SJCRH30 (cell line): ENCODE data around the gene LGI2. TPM values are rescaled to one million over a fixed set of nuclear protein-coding genes. Genes with fewer than 3 reads are reported as not detected.

Experiments used
- DNase-seq, 2 experiments: peaks; one replicate each; pipeline ENCODE4 v3.0.0-alpha.2; 2015 to 2020
- H3K27ac ChIP-seq: fragments of 250-450 bp; sonication (Bioruptor Pico); 2 replicates; pipeline ENCODE4 v1.5.1; 2020; ENCODE audit warnings: mild to moderate bottlenecking, moderate library complexity
- H3K27me3 ChIP-seq: fragments of 250-450 bp; sonication (Bioruptor Pico); 2 replicates; pipeline ENCODE4 v1.5.1; 2020; ENCODE audit warnings: mild to moderate bottlenecking, moderate library complexity
- H3K36me3 ChIP-seq: fragments of 250-450 bp; sonication (Bioruptor Pico); 2 replicates; pipeline ENCODE4 v1.5.1; 2020; ENCODE audit warnings: mild to moderate bottlenecking, moderate library complexity
- H3K4me1 ChIP-seq: fragments of 250-450 bp; sonication (Bioruptor Pico); 2 replicates; pipeline ENCODE4 v1.5.1; 2020; ENCODE audit warnings: mild to moderate bottlenecking, moderate library complexity
- H3K4me3 ChIP-seq: fragments of 250-450 bp; sonication (Bioruptor Pico); 2 replicates; pipeline ENCODE4 v1.5.1; 2020; ENCODE audit warnings: mild to moderate bottlenecking, moderate library complexity
- H3K9me3 ChIP-seq: fragments of 250-450 bp; sonication (Bioruptor Pico); replicated peaks from 2 replicates; pipeline ENCODE4 v1.5.1; 2020; ENCODE audit warnings: mild to moderate bottlenecking, moderate library complexity
- total RNA-seq: library from RNA; depleted of rRNA; stranded (reverse); fragments of >200 nt; shearing (Covaris generic); gene quantifications from 2 replicates; pipeline ENCODE4 v1.2.3, GENCODE V29; 2014

LGI2 gene
- total RNA-seq, 1 experiment from 2014 or later, result 10.8 TPM

DNA sequence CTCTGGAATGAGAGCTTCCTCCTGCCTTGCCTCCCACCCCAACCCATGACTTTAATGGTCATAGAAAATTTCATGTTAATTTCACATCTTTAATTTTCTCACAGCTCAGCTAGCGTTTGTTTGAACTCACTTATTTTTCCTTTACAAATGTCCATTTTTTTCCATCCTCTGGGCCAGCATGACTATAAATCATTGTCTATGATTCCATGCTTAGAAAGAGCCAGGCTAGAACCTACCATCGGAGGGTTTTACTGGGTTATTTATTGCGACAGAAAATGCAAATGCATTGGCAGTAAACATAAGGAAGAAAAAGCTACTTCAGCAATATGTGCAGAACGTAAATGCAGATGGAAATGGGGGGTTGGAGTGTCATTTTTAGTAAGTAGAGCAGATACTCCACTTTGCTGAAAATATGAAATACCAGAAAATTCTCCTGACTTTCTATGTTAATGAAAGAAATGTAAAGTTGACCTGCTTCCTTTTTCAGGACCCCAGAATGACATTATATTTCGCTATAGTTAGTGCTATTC lies 37.1 kb downstream of the LGI2 start:
- no peaks in the 10 kb centered on the region for H3K36me3 ChIP-seq
- H3K4me1 ChIP-seq, result no peaks in the 10 kb centered on the region
- no peaks in the 10 kb centered on the region for H3K9me3 ChIP-seq
- H3K27ac ChIP-seq, result no peak overlapping the region
- H3K4me3 ChIP-seq, result no peak overlapping the region
- DNase-seq, result no peak
- no peaks in the 10 kb centered on the region for H3K27me3 ChIP-seq

DNA sequence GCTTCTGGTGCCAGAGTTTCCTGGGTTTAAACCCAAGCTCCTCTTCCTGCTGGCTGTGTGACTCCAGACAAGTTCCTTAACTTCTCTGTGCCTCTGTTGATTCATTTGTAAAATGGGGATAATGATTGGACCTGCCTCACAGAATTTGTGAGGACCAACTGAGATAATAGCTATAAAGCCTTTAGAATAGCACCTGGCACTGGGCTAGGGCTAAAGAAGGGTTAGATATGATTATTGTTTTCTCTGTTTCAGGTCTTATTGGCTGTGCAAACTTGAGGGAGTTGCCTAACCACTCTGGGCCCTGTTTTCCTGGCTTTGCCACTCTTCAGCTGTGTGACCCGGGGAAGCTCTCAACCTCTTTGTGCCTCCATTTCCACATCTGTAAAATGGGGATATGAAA lies 37.8 kb downstream of the LGI2 start:
- Histone ChIP-seq H3K36me3 (no peaks in the 10 kb centered on the region), H3K27me3 (no peaks in the 10 kb centered on the region), H3K9me3 (no peaks in the 10 kb centered on the region)

DNA sequence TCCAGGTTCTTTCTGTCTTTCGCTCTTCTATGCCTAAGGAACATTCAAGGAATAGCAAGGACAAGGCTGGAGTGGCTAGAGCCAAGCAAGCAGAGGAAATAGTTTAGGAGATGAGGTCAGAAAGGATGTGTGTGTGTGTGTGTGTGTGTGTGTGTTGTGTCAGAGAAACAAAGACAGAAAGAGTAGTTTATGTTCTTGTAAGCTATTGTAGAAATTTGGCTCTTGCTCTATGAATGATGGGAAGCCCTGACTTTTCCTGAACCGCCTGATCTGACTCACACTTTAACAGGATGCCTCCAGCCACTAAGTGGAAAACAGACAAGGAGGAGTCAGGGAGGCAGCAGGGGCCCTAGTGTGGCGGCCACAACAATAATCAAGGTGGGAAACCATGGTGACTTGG lies 39.7 kb downstream of the LGI2 start:
- Histone ChIP-seq H3K4me3 (no peak overlapping the region), H3K9me3 (no peaks in the 10 kb centered on the region), H3K4me1 (no peaks in the 10 kb centered on the region), H3K27ac (no peak overlapping the region), H3K27me3 (no peaks in the 10 kb centered on the region), H3K36me3 (no peaks in the 10 kb centered on the region)
- DNase-seq, result no peak

More for the DNA sequence above, 37.8 kb downstream of the LGI2 start:
- DNase-seq, result no peak
- Histone ChIP-seq H3K4me3 (no peak overlapping the region), H3K27ac (no peak overlapping the region), H3K4me1 (no peaks in the 10 kb centered on the region)

DNA sequence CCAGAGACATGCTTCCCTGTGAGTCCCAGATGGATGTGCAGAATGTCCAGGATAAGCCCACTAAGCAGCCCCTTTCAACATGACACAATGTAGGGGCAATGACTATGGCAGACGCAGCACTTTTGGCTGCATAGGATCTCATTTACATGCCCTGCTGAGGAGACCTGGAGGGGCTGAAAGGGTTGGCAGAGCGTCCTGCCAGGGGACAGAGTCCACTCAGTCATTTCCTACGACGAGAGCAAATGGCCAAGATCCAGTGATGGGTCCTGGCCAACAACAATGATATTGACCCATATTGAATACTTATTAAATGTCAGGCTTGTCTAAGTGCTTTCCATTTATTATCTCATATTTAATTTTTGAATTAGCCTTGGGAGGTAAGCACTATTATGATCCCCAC lies 41.4 kb downstream of the LGI2 start:
- no peak for DNase-seq
- Histone ChIP-seq H3K9me3 (no peaks in the 10 kb centered on the region), H3K36me3 (no peaks in the 10 kb centered on the region), H3K4me1 (no peaks in the 10 kb centered on the region), H3K27me3 (no peaks in the 10 kb centered on the region), H3K27ac (no peak overlapping the region), H3K4me3 (no peak overlapping the region)

DNA sequence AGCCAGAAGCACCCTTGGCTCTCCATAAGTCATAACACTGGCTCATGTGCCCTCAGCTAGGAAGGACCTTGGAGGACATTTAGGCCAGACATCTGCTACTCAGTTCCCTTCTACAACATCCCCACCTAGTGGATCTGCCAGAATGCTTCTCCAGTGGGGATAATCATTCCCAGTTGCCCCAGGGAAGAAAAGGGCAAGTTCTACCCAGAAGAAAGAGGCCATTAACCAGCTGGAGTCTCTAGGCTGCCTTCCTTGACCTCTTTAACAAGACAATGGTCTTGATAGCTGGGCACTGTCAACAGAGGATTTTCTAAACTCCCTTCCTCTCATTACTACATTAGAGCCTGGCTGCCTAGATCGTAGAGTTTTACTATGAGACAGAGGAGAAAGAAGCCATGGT lies 42.0 kb downstream of the LGI2 start:
- Histone ChIP-seq H3K27me3 (no peaks in the 10 kb centered on the region), H3K9me3 (no peaks in the 10 kb centered on the region), H3K36me3 (no peaks in the 10 kb centered on the region), H3K4me3 (no peak overlapping the region), H3K4me1 (no peaks in the 10 kb centered on the region), H3K27ac (no peak overlapping the region)
- DNase-seq, result peak; percentile 50 to 69

DNA sequence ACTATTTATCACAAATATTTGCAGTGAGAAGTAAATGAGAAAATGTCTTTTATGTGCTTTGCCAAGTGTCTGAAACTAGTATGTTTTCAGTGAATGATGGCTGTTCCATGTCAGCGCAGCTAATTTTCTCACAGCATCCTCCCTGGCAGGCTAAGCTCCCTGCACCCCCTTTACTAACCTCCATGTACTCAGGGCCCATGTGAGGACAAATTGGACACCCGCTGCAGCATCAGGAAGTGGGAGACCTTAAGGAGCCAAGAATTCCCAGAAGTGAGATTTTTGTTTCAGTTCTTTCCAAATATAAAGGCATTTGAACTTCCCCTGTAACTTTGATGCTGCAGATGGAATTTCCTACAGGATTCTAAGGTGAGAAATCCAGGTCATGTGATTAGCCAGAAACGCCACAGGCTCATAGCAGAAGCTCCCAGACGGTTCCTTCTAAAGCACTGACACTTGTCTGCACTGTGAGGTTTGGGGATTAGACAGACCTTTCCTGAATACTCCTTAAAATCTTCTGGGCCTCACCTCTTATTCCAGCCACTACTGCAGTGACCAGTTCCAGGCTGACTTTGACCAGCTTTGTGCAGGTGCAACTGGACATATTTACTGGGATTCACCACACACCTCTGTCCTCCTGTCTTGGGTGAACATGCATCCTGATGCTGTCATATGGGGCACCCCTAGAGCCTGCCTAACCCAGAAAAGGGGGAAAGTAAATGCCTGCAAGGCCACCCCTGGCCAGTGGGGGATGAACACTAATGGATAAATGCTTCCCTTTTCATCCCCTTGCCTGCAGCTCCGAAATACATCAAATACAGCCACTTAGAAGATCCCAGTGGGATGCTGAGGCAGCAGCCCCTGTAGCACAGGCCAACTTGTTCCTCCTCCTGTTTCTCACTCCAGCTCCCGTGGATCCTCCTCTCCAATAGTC lies 45.9 kb downstream of the LGI2 start:
- H3K27ac ChIP-seq, result no peak overlapping the region
- no peaks in the 10 kb centered on the region for H3K27me3 ChIP-seq
- DNase-seq, result no peak
- H3K36me3 ChIP-seq, result no peaks in the 10 kb centered on the region
- no peaks in the 10 kb centered on the region for H3K4me1 ChIP-seq
- no peak overlapping the region for H3K4me3 ChIP-seq
- H3K9me3 ChIP-seq, result no peaks in the 10 kb centered on the region

DNA sequence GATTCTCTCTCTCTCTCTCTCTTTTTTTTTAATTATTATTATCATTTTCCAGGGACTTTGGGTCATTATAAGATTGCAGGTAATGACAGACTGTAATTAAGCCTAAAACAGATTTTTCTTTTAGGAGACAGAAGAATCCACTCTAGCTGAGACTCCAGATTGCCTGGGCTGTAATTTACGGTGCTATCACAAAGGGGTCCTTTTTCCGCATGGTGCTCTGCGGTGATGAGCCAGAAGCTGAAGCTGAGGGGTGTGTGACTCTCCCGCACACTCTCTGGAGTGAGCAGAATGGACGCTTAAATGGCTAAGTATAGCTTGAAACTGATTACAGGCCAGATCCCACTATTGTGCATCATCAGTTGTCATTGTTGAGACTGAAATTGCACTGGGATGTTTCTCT lies 50.0 kb downstream of the LGI2 start:
- Histone ChIP-seq H3K4me1 (no peaks in the 10 kb centered on the region), H3K9me3 (no peaks in the 10 kb centered on the region), H3K27me3 (no peaks in the 10 kb centered on the region), H3K4me3 (no peak overlapping the region), H3K27ac (no peak overlapping the region), H3K36me3 (no peaks in the 10 kb centered on the region)
- no peak for DNase-seq

DNA sequence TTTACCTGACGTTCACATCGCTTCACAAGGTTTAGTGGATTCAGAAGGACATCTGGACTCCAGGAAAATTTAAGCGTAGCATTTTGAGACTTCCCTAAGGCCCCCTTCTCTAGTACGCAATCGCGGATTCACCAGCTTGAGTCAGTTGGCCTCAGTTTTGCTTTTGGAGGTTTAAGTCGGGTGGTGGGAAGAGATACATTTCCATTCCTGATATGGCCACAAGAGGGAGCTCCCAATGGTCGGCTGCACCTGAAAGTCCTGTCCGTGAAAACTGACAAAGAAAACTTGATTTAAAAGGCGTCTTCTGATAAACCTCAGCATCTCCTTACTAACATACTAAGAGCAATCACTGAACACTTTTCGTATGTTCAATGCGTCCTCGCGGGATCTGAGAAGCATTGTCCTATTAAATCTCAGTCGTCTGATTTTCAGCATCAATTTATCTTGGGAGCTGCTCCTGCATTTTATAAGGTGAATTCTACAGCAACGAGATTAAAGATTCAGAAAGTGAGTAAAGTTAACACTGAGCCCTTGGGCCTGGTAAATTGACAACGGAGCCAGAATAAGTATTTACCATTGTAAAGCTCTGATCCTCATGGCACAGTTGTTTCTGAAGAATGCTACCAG lies 50.6 kb downstream of the LGI2 start:
- peak; percentile 37 to 80 for DNase-seq
- Histone ChIP-seq H3K4me3 (no peak overlapping the region), H3K27me3 (no peaks in the 10 kb centered on the region), H3K27ac (no peak overlapping the region), H3K4me1 (no peaks in the 10 kb centered on the region), H3K9me3 (no peaks in the 10 kb centered on the region), H3K36me3 (no peaks in the 10 kb centered on the region)

DNA sequence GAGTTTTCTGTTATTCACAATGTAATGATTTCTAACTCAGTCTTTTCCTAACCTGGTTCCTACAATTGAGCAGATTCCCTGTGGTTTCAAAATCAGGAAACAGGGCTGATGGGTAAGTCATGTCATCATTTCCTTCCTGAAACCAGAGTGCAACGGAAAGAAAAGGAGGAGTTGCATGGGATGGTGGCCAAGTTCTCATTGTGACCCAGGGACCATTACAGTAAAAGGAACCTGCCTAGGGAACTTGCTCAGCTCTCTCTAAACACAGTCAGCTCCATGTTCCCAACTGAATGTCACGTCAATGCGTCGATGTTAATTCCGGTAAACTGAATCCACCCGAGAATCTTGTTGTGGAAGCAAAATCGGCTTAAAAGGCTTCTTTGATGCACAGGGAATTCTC lies 51.2 kb downstream of the LGI2 start:
- DNase-seq, result no peak
- Histone ChIP-seq H3K36me3 (no peaks in the 10 kb centered on the region), H3K27ac (no peak overlapping the region), H3K9me3 (no peaks in the 10 kb centered on the region), H3K4me3 (no peak overlapping the region), H3K27me3 (no peaks in the 10 kb centered on the region), H3K4me1 (no peaks in the 10 kb centered on the region)

DNA sequence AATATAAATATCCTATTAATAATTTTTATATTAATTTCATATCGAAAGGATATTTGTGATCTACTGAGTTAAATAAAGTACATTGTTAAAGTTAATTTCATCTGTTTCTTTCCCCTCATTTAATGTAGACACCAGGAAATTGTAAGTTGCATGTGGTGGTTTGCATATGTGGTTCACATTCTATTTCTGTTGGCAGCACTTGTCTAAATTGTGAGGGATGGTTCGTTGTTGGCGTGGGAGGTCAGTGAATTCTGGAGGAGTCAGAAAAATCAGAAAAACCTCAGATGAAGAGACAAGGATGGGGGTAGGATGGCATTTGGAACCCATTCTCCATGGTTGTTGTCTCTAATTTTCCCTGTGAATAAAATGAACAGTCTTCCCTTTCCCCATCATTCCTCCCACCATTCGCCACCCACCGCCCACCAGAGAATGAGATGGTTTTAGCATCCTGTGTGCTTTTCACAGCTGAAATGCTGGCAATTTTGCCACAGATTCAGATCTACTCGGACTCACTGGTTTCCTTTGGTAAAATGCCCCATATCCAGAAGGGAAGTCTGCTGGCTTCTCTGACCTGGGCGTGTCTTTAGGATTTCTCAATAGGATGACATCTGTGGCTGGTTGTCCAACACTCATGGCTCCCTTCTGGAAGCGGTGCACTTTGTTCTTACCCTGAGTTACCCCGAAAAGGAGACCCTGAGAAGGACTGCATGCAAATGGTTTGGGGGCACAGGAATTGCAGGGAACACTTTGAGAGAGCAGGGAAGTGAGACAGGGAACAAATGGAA lies 52.3 kb downstream of the LGI2 start:
- DNase-seq, result no peak

DNA sequence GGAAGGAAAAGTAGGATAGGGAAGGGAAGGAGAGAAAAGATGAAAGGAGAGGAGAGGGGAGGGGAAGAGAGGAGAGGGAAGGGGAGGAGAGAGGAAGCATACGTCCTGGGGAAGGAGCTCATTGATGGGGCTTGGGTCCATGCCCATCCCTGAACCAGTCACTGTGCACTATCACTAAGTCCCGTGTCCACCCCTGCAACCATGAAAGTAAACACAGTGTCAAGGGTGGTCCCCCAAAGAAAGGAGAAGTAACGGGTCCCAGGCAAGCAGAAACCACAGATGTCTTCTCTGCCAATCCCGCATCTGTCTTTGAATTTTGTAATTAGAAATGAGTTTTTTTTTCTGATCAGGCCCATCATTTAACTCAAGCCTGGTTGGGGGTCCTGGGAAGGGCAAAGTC lies 55.2 kb downstream of the LGI2 start:
- DNase-seq, result no peak
- Histone ChIP-seq H3K27ac (no peak overlapping the region), H3K36me3 (no peaks in the 10 kb centered on the region), H3K4me3 (no peak overlapping the region), H3K9me3 (no peaks in the 10 kb centered on the region), H3K4me1 (no peaks in the 10 kb centered on the region), H3K27me3 (peaks cover 6% of the 10 kb centered on the region; the same call in 1 of the 2 replicates)

More for the DNA sequence above, 52.3 kb downstream of the LGI2 start:
- H3K27ac ChIP-seq, result no peak overlapping the region
- 0 out of 2 replicates have a peak, but pooled peaks cover 1% of the 10 kb centered on the region for H3K27me3 ChIP-seq
- H3K9me3 ChIP-seq, result no peaks in the 10 kb centered on the region
- H3K4me1 ChIP-seq, result no peaks in the 10 kb centered on the region
- H3K36me3 ChIP-seq, result no peaks in the 10 kb centered on the region
- H3K4me3 ChIP-seq, result no peak overlapping the region

DNA sequence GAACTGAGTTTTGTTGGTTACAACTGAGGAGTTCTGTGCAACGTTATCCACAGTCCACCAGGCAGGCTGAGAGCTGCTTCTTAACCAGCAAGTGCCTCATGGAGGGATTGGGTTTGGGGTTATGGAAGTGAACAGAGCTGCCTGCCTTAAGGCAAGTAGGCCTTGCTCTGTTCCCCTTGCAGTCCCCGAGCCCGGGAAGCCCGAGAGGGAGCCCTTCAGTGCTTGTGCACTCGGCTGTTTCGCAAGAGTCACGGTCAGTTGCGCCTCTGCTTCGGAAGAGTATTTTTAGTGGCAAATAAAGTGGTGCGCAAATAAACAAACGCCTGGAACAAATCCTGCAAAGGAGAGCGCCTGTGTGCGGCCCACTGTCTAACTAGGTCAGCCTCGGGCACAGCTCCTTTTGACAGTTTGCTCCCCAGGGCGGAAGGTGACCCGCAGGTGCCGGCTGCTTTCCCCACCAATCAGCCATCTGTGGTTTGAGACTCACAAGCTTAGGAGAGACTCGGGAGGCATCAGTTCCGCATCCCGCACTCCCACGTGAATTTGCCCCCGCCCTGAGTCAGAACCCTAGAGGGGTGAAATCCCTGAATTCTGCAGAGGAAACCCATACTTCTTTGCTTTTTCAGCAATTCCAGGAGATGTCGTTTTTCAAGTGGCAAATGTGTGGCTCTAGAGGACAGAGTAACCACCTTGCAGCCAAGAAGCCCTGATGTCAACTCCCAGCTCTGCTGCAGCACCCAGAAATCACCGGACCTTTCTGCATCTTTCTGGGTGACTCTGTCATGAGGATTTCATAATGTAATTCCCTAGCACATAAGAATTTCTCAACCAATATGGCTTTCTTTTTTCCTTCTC lies 56.8 kb downstream of the LGI2 start:
- H3K36me3 ChIP-seq, result no peaks in the 10 kb centered on the region
- peaks cover 6% of the 10 kb centered on the region; the same call in 1 of the 2 replicates for H3K27me3 ChIP-seq
- H3K27ac ChIP-seq, result no peak overlapping the region
- no peaks in the 10 kb centered on the region for H3K4me1 ChIP-seq
- no peak for DNase-seq
- no peaks in the 10 kb centered on the region for H3K9me3 ChIP-seq
- no peak overlapping the region for H3K4me3 ChIP-seq

DNA sequence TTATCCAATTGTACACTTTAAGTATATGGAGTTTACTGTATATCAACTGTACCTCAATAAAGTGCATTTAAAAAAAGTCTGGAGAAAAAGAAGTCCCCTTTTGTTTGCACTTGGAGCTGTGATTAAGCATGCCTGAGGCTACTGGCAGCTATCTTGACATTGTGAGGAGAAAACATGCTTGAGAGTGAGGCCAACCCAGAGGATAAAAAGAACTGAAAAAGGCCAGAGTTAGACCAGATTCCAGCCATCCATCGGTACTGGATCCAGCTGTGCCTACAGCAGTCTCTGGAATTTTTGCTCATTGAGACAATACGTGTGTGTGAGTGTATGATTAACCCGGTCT lies 57.4 kb downstream of the LGI2 start:
- Histone ChIP-seq H3K36me3 (no peaks in the 10 kb centered on the region), H3K27ac (no peak overlapping the region), H3K4me3 (no peak overlapping the region), H3K9me3 (no peaks in the 10 kb centered on the region), H3K27me3 (peaks cover 6% of the 10 kb centered on the region; the same call in 1 of the 2 replicates), H3K4me1 (no peaks in the 10 kb centered on the region)
- no peak for DNase-seq

DNA sequence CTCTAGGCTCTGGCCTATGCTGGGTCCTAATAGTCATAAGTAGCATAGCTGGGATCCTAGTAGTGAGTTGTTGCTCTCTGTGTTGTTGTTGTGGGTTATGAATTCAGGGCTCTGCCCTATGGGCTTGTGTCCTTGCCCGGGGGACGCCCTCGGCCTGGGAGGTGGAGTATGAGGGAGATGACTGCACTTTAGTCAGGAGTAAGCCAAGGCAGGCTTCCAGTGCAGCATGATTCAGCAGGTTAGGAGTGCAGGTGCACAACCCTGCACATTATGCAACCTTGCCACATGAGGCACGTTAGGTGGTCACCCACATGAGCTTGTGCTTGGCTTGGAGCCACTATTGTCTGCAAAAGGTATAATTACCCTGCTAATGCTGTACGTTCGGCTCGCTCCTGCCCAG lies 59.6 kb downstream of the LGI2 start:
- no peak for DNase-seq
- Histone ChIP-seq H3K36me3 (no peaks in the 10 kb centered on the region), H3K4me1 (no peaks in the 10 kb centered on the region), H3K27me3 (peaks cover 6% of the 10 kb centered on the region; the same call in 1 of the 2 replicates), H3K27ac (no peak overlapping the region), H3K9me3 (no peaks in the 10 kb centered on the region), H3K4me3 (no peak overlapping the region)
